K562 (cell line): ENCODE measurements around the gene GINS1.

Source experiments
- FOXK2 ChIP-seq, 2 experiments: fragments of 450-650 bp; IDR thresholded peaks in 1 of 2; conservative IDR thresholded peaks in 1 of 2; 2 replicates each; pipeline ENCODE4 v1.6.1; 2016; ENCODE audit warnings: low read depth in 2 of 2, mild to moderate bottlenecking in 1 of 2
- MYC ChIP-seq, 2 experiments: fragments of 250-450 bp in 1 of 2; sonication (Bioruptor Pico) in 1 of 2; IDR thresholded peaks; 2 replicates each; pipeline versions ENCODE4 v1.5.1 to v1.6.1; 2012 to 2021; ENCODE audit warnings: low read depth in 2 of 2, borderline replicate concordance in 1 of 2, improper control_type of control experiment in 1 of 2, low read length in 1 of 2, mild to moderate bottlenecking in 1 of 2, moderate library complexity in 1 of 2
- PHB ChIP-seq: fragments of 250-450 bp; sonication (Bioruptor Pico); IDR thresholded peaks from 2 replicates; pipeline ENCODE4 v1.5.0; 2021
- ZNF431 ChIP-seq: sonication (generic); formaldehyde crosslinking; IDR thresholded peaks from 2 replicates; pipeline ENCODE4 v1.8.0; 2022; ENCODE audit warnings: mild to moderate bottlenecking, missing genetic modification reagents
- TF ChIP-seq, protein P1 (sequence below): sonication (generic); formaldehyde crosslinking; IDR thresholded peaks from 2 replicates; pipeline ENCODE4 v1.8.0; 2023; ENCODE audit warnings: mild to moderate bottlenecking, missing genetic modification reagents
- TF ChIP-seq, protein P2 (sequence below): IDR thresholded peaks from 3 replicates; pipeline ENCODE4 v1.6.1; 2011; ENCODE audit warnings: borderline replicate concordance, mild to moderate bottlenecking; ENCODE audit not compliant: insufficient read length, insufficient read depth
- TF ChIP-seq, protein P3 (sequence below): sonication (generic); formaldehyde crosslinking; IDR thresholded peaks from 2 replicates; pipeline ENCODE4 v1.5.0; 2020; ENCODE audit warnings: missing genetic modification reagents

DNA sequence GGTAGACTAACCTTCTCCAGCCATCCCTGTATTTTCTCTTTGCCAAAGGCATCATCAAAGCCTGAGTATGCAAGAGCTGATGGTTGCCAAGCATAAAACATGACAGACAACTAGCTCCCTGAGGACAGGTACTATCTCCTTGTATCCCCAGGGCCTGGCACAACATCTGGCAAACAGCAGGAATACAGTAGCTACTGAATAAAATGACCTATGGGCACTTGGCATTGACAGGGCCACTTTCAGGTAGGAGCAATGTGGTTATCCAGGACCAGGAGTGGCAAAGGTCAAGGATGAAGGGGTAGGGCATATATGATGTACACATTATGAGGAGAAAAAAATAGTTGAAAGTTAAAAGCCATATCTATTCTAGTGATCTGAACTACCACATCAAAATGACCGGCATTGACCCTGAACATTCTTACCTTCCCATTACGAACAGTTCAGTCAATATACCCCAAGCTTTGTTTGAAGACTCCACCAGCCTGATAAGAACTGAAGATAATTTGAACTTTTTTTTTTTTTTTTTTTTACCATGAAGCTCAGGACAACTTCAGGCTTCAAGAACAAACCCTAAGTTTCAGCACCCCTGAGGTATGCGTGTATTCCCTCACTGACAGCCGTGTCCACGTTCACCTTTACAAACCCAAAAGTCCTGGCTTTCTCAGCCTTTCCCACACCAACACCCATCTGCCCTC lies 29.1 kb upstream of the GINS1 start:
- TF ChIP-seq FOXK2 (conservative IDR thresholded peaks at IDR 0.05 in 1 of 2, IDR thresholded peaks at IDR 0.05 in 1 of 2; ENCODE audit: low read depth in 2 of 2) (no peak), MYC (IDR thresholded peaks at IDR 0.05; ENCODE audit: low read depth, low read length) (no peak), MYC (CRISPR knock-in tag; IDR thresholded peaks at IDR 0.05; ENCODE audit: borderline replicate concordance, low read depth) (no peak), ZNF431 (no peak), PHB (CRISPR knock-in tag) (no peak)
- TF ChIP-seq, protein P1, sequence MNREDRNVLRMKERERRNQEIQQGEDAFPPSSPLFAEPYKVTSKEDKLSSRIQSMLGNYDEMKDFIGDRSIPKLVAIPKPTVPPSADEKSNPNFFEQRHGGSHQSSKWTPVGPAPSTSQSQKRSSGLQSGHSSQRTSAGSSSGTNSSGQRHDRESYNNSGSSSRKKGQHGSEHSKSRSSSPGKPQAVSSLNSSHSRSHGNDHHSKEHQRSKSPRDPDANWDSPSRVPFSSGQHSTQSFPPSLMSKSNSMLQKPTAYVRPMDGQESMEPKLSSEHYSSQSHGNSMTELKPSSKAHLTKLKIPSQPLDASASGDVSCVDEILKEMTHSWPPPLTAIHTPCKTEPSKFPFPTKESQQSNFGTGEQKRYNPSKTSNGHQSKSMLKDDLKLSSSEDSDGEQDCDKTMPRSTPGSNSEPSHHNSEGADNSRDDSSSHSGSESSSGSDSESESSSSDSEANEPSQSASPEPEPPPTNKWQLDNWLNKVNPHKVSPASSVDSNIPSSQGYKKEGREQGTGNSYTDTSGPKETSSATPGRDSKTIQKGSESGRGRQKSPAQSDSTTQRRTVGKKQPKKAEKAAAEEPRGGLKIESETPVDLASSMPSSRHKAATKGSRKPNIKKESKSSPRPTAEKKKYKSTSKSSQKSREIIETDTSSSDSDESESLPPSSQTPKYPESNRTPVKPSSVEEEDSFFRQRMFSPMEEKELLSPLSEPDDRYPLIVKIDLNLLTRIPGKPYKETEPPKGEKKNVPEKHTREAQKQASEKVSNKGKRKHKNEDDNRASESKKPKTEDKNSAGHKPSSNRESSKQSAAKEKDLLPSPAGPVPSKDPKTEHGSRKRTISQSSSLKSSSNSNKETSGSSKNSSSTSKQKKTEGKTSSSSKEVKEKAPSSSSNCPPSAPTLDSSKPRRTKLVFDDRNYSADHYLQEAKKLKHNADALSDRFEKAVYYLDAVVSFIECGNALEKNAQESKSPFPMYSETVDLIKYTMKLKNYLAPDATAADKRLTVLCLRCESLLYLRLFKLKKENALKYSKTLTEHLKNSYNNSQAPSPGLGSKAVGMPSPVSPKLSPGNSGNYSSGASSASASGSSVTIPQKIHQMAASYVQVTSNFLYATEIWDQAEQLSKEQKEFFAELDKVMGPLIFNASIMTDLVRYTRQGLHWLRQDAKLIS = no peak
- TF ChIP-seq, protein P2, sequence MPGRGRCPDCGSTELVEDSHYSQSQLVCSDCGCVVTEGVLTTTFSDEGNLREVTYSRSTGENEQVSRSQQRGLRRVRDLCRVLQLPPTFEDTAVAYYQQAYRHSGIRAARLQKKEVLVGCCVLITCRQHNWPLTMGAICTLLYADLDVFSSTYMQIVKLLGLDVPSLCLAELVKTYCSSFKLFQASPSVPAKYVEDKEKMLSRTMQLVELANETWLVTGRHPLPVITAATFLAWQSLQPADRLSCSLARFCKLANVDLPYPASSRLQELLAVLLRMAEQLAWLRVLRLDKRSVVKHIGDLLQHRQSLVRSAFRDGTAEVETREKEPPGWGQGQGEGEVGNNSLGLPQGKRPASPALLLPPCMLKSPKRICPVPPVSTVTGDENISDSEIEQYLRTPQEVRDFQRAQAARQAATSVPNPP = no peak
- TF ChIP-seq, protein P3, sequence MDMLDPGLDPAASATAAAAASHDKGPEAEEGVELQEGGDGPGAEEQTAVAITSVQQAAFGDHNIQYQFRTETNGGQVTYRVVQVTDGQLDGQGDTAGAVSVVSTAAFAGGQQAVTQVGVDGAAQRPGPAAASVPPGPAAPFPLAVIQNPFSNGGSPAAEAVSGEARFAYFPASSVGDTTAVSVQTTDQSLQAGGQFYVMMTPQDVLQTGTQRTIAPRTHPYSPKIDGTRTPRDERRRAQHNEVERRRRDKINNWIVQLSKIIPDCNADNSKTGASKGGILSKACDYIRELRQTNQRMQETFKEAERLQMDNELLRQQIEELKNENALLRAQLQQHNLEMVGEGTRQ = no peak
